GM21381 (cell line): Measurements from ENCODE around the gene FAM184A.
"Not testable (repeated sequence)": the region's sequence is repeated elsewhere in the genome, so short reads cannot be mapped to it uniquely, and the experiment has no call there.

Source experiments
- ATAC-seq: cut with Tn5 transposase; IDR thresholded peaks from one replicate; pipeline ENCODE4 v1.9.1; 2021; ENCODE audit warnings: mild to moderate bottlenecking, moderate library complexity; ENCODE audit not compliant: unreplicated experiment

FAM184A gene

DNA sequence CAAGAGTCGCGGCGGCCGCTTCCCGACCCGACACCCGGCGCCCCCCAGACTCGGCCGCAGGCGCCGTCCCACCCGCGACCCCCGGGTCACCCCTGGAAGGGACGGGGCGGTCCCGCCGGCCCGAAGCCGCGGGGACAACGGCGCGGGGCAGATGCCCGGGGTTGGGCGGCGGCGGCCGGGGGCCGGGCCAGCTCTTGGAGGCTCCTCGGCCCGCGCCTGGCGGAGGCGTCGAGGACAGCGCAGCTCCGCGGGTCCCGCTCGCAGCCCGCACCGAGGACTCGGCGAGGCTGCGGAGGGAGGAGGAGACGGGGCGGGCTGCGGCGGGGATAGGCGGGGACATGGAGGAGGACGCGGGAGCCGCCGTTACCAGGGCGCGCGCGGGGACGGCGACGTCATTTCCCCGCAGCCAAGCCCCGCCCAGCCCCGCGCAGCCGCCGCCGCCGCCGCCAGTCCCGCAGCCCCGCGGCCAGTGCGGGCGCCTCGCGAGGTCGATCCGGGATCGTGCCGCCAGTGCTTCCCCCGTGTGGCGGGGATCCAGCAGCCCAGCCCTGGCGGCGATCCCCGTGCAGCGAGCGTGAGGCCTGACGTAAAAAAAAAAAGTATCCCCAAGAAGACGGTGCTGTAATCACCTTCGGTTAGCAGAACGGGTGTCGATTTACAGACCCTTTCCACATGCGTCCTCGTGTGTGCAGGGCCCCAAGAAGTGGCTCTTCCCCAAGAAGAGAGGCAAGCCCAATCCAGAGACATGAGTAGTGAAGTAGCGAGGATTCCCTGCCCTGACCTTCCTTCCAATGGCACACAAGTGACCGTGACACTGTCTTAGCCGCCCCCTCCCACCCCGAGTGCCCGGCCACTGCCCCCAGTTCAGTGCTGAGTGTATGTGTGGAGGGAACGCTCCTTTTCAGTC, at the start of gene FAM184A:
TSS of gene FAM184A (minus strand) at position 289 of the 907 bp plus-strand sequence. CDS start 365 bp downstream, outside the sequence.
- ATAC-seq = peak; percentile 65

DNA sequence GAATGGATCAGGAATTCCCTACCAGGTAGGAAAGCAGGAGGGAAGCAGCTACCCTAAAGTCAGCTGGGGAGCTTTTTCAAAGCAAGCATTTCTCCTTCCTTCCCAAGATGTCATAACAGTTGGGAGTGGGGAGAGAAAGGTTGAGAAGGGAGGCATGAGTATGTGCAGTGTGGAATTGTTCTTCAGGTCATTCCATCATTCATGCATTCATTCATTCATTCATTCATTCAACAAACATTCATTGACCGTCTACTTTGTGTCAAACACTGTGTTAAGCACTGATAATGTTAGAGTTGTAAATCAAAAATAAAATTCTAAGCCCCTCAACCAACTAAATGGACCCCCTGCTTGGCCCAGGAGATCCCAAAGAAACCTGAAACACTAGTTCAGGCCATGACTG, 49.2 kb upstream of the FAM184A start:
- ATAC-seq = no peak

DNA sequence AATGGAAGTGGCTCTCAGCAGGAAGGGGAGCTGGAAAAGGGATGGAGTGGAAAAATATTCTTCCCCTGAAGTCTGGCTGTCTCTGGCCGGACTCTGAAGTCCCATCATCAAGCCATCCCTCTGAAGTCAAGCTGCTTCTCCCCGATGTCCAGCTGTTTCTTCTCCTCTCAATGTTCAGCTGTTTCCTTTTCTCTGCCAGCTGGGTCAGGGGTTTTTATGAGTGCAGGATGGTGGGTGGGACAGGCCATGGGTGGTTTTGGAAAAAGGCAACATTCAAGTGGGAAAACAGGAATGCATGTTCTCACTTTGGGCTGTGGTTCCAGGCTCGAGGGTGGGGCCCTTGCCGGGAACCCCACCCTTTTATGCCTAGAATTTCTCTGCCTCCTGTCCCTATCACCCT, 48.4 kb upstream of the FAM184A start:
- no peak for ATAC-seq

DNA sequence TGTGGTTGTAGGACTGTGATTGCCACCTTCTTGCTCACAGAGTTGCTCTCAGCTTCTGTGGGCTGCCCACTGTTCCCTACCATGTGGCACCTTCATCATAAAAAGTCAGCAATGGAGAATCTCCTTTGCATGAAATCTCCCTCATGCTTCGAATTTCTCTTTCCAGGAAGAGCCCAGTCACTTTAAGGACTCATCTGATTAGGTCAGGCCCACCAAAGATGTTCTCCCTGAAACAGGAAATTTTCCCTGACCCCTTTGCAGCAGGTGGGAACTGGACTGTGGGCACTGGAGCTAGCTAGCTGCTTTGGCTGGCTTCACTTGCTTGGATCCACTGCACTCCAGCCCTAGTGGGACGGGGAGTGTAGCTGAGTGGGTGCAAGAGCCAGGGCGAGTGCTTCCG, 47.7 kb upstream of the FAM184A start:
- ATAC-seq = no peak

DNA sequence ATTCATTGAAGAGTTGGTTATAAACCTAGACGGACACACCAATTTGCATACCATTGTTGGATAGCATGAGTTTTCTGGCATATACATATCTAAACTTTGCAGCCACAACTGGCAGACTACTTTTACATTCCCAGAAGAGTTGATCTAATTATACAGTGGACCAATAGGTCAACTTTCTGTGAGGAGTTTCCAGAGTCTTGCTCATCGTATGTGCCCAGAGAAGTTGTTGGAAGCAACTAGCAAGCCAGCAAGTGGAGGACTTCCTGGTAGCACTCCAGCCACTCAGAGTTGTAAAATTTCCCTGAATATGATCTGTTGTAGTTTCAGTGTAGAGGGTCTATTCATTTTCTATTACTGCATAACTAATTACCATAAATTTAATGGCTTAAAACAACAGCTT, 47.1 kb upstream of the FAM184A start:
- ATAC-seq = no peak

DNA sequence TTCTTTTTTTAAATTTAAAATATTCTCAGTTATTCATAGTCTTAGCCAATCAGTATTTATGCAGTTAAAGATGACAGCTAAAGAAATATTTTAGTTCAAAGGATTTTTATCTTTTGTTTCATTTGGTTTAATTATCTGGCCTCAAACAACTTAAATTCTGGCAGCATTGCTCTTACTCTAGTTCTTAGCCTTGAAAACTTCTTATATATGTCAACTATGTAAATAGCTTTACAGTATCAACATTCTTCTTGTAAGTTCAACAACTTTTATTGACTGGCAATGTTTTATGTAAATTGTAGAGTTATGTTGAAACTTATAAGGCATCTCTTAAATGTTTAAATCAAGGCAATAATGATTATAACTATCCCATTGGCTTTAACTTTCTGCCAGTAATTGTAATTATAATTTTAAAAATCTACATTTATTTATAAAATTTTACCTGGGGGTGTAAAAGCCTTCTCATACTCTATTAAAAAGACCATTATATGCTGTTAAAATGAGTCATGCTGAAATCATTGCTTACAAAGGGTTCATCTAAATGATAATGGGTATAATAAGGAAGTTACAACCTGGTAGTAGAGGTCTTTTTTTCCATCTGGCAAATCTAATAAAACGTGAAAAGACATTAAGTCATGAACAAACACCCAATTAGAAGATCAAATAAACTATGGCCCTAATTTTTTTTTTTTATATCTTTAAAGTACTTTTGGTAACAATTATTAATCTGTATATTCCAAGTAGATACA, 45.8 kb upstream of the FAM184A start:
- ATAC-seq = no peak

- no peak for ATAC-seq
Observed at GRCh38 chr6:119122336-119122735, 43.9 kb upstream of the FAM184A start.

DNA sequence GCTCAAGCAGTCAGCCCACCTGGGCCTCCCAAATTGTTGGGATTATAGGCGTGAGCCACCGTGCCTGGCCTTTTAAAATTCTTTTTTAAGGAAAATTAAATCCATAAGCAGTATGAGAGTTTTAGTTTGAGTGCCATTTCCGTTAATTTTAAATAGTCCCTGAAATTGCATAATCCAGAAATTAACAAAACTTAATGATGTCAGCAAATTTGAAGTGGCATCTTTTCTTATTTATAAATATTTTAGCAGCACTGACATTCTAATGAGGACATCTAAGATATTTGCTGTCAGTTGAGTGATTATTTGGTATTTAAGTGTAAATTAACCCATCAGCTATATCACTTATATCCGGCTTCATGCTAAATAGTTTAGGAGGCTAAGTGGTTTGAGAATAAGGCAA, 42.9 kb upstream of the FAM184A start:
- no peak for ATAC-seq

- no peak for ATAC-seq
Observed at GRCh38 chr6:119119989-119120388, 41.5 kb upstream of the FAM184A start.

- not testable (repeated sequence) for ATAC-seq
Observed at GRCh38 chr6:119119062-119119461, 40.6 kb upstream of the FAM184A start.

DNA sequence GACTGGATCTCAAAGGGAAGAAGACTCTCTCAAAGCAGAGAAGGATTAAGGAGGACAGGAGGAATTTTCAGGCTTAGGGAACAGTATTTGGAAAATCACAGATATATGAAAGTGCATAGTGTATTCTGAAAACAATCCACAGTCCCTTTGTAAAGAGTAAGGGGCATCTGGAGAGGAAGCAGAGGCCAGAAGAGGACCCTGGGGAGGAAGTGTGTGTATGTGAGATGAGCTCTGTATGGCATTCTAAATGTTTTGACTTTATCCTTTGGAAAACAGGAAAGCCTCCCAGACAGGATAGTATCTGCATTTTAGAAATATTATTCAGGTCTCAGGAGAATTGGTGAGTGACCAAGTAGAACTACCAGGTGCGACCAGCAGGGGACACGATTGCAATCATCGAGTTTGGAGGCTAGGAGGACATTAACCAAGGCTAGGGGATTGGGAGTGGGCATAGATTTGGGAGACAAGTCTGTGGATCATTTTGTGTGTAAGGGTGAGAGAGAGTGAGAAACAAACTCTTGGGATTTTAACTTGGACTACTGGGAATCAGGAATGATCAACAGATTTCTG, 38.3 kb upstream of the FAM184A start:
- no peak for ATAC-seq

DNA sequence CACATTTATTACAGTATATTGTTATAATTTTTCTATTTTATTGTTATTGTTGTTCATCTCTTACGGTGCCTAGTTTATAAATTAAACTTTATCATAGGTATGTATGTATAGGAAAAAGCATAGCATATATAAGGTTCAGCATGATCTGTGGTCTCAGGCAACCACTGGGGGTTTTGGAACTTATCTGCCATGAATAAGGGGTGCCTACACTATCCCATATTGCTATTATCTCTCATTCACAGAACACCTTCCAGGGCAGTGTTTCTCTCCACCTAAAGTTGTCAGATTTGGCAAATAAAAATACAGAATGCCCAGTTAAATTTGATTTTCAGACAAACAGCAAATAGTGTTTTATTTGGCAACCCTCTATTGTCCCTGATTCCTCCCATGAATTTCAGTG, 35.5 kb upstream of the FAM184A start:
- no peak for ATAC-seq

GRCh38 chr6:119112812-119113530, 34.5 kb upstream of the FAM184A start:
- ATAC-seq = no peak

DNA sequence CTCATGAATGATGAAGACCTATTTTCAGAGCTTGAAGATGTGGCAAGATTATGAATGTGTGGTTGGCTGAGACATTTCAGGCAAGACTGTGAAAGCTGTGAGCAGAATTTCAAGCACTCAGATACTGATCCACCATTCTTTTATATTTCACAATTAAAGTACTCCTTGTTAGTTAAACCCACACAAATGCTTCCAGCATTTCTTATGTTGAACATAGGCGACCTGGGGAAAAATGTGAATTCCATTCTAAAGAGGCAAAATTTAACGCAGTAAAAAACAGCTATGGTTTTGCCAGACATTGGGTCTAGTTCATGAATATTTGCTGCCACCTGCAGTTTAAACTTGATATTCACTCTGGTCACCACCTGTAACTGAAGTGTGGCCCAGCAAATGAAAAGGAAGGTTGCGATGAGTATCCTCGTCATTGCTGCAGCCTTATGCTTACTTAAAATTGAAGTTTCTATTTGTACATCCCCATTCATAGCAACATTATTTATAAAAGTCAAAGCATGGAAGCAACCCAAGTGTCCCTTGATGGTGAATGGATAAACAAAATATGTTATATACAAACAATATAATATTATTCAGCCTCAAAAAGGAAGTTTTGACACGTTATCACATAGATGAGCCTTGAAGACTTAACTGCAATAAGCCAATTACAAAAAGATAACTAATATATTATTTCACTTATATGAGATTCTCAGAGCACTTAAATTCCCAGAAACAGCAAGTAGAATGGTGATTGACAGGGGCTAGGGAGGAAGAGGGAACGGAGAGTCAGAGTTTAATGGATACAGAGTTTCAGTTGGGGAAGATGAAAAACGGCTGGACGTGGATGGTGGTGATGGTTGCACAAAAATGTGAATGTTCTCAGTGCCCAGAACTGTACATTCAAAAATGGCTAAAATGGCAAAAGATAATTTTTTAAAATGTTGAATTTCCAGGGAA, 32.4 kb upstream of the FAM184A start:
- ATAC-seq = peak; percentile 76

- ATAC-seq = no peak
Observed at GRCh38 chr6:119109654-119110325, 31.3 kb upstream of the FAM184A start.

GRCh38 chr6:119108076-119108475, 29.6 kb upstream of the FAM184A start:
- ATAC-seq = no peak

DNA sequence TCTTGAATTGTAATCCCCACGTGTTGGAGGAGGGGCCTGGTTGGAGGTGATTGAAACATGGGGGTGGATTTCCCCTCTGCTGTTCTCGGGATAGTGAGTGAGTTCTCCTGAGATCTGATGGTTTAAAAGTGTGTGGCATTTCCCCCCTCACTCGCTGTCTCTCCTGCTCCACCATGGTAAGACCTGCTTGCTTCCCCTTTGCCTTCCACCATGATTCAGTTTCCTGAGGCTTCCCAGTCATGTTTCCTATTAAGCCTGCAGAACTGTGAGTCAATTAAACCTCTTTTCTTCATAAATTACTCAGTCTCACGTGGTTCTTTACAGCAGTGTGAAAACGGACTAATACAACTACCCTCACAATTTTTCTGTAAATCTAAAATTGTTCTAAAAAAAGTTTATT, 26.8 kb upstream of the FAM184A start:
- ATAC-seq = no peak

- ATAC-seq = no peak
Observed at GRCh38 chr6:119102901-119103300, 24.4 kb upstream of the FAM184A start.

DNA sequence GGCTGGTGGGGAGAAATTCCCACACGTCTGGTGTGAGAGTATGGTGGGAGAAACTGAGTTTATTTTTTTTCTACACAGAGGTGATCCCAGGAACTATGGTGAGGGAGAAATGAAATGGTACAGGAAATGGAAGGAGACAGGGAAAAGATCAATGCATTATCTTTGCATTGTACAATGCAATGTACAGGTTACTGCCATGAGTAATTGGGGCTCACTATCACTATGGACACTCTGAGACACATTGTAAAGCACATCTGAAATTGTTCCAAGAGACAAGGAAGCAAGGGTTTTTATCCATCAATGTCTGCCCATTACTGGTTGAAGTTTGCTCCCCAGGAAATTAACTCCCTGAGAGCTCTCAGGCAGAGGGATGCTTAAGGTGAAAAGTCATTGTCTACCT, 21.7 kb upstream of the FAM184A start:
- no peak for ATAC-seq
